ENCODE measurements around the gene PIGL.
A peak's percentile ranks its signal among the peaks of the same experiment; 100 is the strongest.

The PIGL gene

GRCh38 chr17:16217002-16217635 lies at the start of gene PIGL:
TSS of gene PIGL (plus strand) at chr17:16217210. CDS start at chr17:16217227, 17 bp downstream.
- no peak for TF ChIP-seq CTCF (conservative IDR thresholded peaks at IDR 0.05; ENCODE audit: control insufficient read depth, insufficient read depth, low read depth, low read length)
- H3K4me3 ChIP-seq (ENCODE audit: control insufficient read depth, low read depth, low read length): peak within 1 kb of the TSS; percentile 85
- DNase-seq (ENCODE audit: low read depth): peak; percentile 96

GRCh38 chr17:16171613-16172012 lies 45.4 kb upstream of the PIGL start:
- H3K4me3 ChIP-seq (ENCODE audit: control insufficient read depth, low read depth, low read length): no peak overlapping the region
- TF ChIP-seq CTCF (conservative IDR thresholded peaks at IDR 0.05; ENCODE audit: control insufficient read depth, insufficient read depth, low read depth, low read length): no peak
- DNase-seq (ENCODE audit: low read depth): peak; percentile 54

- TF ChIP-seq CTCF (conservative IDR thresholded peaks at IDR 0.05; ENCODE audit: control insufficient read depth, insufficient read depth, low read depth, low read length): no peak
- no peak overlapping the region for H3K4me3 ChIP-seq (ENCODE audit: control insufficient read depth, low read depth, low read length)
- peak; percentile 66 for DNase-seq (ENCODE audit: low read depth)
Observed at GRCh38 chr17:16178836-16179235, 38.2 kb upstream of the PIGL start.

GRCh38 chr17:16181581-16181980 lies 35.4 kb upstream of the PIGL start:
- DNase-seq (ENCODE audit: low read depth): no peak
- no peak for TF ChIP-seq CTCF (conservative IDR thresholded peaks at IDR 0.05; ENCODE audit: control insufficient read depth, insufficient read depth, low read depth, low read length)
- H3K4me3 ChIP-seq (ENCODE audit: control insufficient read depth, low read depth, low read length): no peak overlapping the region

- TF ChIP-seq CTCF (conservative IDR thresholded peaks at IDR 0.05; ENCODE audit: control insufficient read depth, insufficient read depth, low read depth, low read length): no peak
- no peak for DNase-seq (ENCODE audit: low read depth)
- no peak overlapping the region for H3K4me3 ChIP-seq (ENCODE audit: control insufficient read depth, low read depth, low read length)
Observed at GRCh38 chr17:16187642-16188041, 29.4 kb upstream of the PIGL start.

- no peak for DNase-seq (ENCODE audit: low read depth)
- H3K4me3 ChIP-seq (ENCODE audit: control insufficient read depth, low read depth, low read length): no peak overlapping the region
- TF ChIP-seq CTCF (conservative IDR thresholded peaks at IDR 0.05; ENCODE audit: control insufficient read depth, insufficient read depth, low read depth, low read length): no peak
Observed at GRCh38 chr17:16189791-16190348, 27.1 kb upstream of the PIGL start.

Data from fibroblast of mammary gland (primary cell).